HFFc6 (cell line): ENCODE data around the gene TUBA1A. TPM values are rescaled to one million over a fixed set of nuclear protein-coding genes. Genes with fewer than 3 reads are reported as not detected.
A peak's percentile ranks its signal among the peaks of the same experiment; 100 is the strongest.
"Not testable (repeated sequence)": the region's sequence is repeated elsewhere in the genome, so short reads cannot be mapped to it uniquely, and the experiment has no call there.

ENCODE experiments used
- DNase-seq: peaks from one replicate; pipeline ENCODE4 v3.0.0-alpha.2; 2018
- H3K27ac Mint-ChIP-seq: 2 replicates; pipeline ENCODE4 v1.8.0; 2020; ENCODE audit warnings: mild to moderate bottlenecking, mixed read lengths
- H3K27me3 Mint-ChIP-seq: 2 replicates; pipeline ENCODE4 v1.8.0; 2021; ENCODE audit warnings: mild to moderate bottlenecking, moderate library complexity, mixed read lengths; ENCODE audit not compliant: insufficient read depth
- H3K36me3 Mint-ChIP-seq: 2 replicates; pipeline ENCODE4 v1.8.0; 2021; ENCODE audit warnings: low read depth, mixed read lengths
- H3K4me1 Mint-ChIP-seq: 2 replicates; pipeline ENCODE4 v1.8.0; 2020; ENCODE audit warnings: low read depth, mixed read lengths
- H3K4me3 Mint-ChIP-seq: 2 replicates; pipeline ENCODE4 v1.8.0; 2020; ENCODE audit warnings: mild to moderate bottlenecking, moderate library complexity, mixed read lengths
- H3K9me3 Mint-ChIP-seq: 2 replicates; pipeline ENCODE4 v1.8.0; 2020; ENCODE audit warnings: mild to moderate bottlenecking, mixed read lengths
- total RNA-seq, 6 experiments: library from RNA; stranded (reverse); fragmentation: NEBNext Ultra II Directional; extraction: Animal tissue kit (Norgen Biotek cat#: 25700); gene quantifications; 2 replicates in 1 of 6; 3 replicates in 5 of 6; pipeline ENCODE4 v1.2.3, GENCODE V29; 2021
- TF ChIP-seq, protein P1 (sequence below): fragments of 200-600 bp; sonication (generic); IDR thresholded peaks from 2 replicates; pipeline ENCODE4 v1.5.0; 2021; ENCODE audit warnings: antibody characterized with exemption, mild to moderate bottlenecking

TUBA1A gene
- total RNA-seq, 6 experiments from 2014 or later: 227 to 300 (median 257) TPM

DNA sequence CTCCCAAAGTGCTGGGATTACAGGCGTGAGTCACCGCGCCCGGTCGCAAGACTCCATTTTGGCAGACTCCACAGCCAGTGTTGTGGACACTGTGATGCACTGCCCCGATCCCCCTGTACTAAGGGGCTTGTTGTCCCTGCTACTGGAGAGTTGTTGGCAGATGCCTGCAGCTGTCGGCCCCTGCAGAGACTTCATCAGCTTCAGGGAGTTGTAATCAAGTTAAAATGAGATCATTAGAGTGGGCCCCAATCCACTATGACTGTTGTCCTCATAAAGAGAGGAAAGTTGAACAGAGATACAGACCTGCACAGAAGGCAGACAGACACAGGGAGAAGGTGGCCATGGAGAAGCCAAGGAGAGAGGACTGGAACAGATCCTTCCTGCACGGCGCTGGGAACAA lies 23.7 kb upstream of the TUBA1A start:
- Mint-ChIP-seq H3K9me3 (no peaks in the 10 kb centered on the region), H3K4me1 (peaks cover 28% of the 10 kb centered on the region), H3K4me3 (no peak overlapping the region), H3K36me3 (no peaks in the 10 kb centered on the region), H3K27me3 (no peaks in the 10 kb centered on the region), H3K27ac (no peak overlapping the region)
- TF ChIP-seq, protein P1, sequence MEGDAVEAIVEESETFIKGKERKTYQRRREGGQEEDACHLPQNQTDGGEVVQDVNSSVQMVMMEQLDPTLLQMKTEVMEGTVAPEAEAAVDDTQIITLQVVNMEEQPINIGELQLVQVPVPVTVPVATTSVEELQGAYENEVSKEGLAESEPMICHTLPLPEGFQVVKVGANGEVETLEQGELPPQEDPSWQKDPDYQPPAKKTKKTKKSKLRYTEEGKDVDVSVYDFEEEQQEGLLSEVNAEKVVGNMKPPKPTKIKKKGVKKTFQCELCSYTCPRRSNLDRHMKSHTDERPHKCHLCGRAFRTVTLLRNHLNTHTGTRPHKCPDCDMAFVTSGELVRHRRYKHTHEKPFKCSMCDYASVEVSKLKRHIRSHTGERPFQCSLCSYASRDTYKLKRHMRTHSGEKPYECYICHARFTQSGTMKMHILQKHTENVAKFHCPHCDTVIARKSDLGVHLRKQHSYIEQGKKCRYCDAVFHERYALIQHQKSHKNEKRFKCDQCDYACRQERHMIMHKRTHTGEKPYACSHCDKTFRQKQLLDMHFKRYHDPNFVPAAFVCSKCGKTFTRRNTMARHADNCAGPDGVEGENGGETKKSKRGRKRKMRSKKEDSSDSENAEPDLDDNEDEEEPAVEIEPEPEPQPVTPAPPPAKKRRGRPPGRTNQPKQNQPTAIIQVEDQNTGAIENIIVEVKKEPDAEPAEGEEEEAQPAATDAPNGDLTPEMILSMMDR: no peak
- no peak for DNase-seq

DNA sequence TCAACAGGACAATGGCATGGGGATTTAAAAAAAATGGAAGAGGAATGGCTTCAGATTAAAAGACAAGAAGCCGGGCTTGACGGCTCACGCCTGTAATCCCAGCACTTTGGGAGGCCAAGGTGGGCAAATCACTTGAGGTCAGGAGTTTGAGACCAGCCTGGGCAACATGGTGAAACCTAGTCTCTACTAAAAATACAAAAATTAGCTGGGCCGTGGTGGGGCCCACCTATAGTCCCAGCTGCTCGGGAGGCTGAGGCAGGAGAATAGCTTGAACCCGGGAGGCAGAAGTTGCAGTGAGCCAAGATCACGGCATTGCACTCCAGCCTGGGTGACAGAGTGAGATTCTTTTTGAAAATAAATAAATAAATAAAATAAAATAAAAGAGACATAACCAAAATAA lies 21.8 kb upstream of the TUBA1A start:
- DNase-seq, H3K9me3 Mint-ChIP-seq, H3K4me3 Mint-ChIP-seq, H3K36me3 Mint-ChIP-seq, H3K27me3 Mint-ChIP-seq, H3K27ac Mint-ChIP-seq: not testable (repeated sequence)
- peaks cover 28% of the 10 kb centered on the region for H3K4me1 Mint-ChIP-seq

DNA sequence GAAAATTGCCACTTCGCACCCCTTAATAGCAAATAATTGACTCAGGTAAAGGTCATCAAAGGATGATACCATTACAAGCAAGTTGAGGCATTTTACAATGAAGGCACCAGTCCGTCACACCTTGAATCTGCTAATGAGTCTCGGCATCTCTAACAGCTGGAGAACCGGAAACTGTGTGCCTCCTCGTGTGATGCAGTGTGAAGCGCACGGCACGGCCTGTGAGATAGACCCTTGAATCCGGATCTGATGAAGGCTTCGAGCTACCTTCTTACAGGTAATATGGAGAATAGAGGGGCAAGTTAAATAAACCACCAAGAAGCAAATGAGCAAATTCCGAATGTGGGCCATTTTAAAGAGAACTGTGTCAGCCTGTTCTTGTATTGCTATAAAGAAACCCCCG lies 19.8 kb upstream of the TUBA1A start:
- TF ChIP-seq, protein P1: no peak

DNA sequence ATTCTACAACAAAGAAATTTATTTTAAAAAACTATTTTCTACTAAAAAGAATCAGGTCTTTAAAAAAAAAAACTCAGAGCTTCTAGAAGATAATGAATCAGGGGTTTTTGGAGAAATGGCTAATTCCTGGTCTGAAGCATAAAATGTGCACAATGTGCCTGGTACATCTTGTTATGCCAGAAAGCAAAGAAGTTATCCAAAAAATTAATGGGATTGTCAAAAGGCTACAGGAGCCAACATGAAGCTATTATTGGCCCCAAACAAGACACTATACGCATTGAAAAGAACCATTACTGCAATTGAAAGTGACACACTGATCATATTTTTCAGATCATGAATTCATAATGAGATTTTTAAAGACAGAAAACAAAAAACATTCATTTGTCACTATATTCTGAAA lies 19.3 kb upstream of the TUBA1A start:
- Mint-ChIP-seq H3K27ac (no peak overlapping the region), H3K9me3 (no peaks in the 10 kb centered on the region), H3K27me3 (no peaks in the 10 kb centered on the region), H3K36me3 (no peaks in the 10 kb centered on the region), H3K4me1 (peaks cover 7% of the 10 kb centered on the region), H3K4me3 (no peak overlapping the region)
- TF ChIP-seq, protein P1: no peak
- no peak for DNase-seq

More for the DNA sequence above, 19.8 kb upstream of the TUBA1A start:
- Mint-ChIP-seq H3K27me3 (no peaks in the 10 kb centered on the region), H3K27ac (no peak overlapping the region), H3K4me3 (no peak overlapping the region), H3K4me1 (peaks cover 12% of the 10 kb centered on the region), H3K9me3 (no peaks in the 10 kb centered on the region), H3K36me3 (no peaks in the 10 kb centered on the region)
- no peak for DNase-seq

DNA sequence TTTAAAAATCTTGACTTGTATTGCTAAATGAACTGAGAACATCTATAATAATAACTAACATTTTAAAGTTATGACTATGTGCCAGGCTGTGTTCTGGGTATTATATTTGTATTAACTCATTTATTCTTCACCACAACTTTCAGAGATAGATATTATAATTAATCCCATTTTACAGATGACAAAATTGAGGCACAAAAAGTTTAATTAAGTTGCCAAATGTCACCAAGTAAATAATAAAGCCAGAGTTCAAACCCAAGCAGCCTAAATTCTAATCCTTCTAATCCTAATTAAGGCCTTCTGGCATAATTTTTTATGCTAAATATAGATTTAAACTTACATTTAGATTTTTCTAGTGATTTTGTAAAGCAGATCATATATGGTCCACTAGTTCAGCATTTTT lies 17.5 kb upstream of the TUBA1A start:
- no peak overlapping the region for H3K27ac Mint-ChIP-seq
- DNase-seq: no peak
- peaks cover 10% of the 10 kb centered on the region for H3K4me1 Mint-ChIP-seq
- H3K27me3 Mint-ChIP-seq: no peaks in the 10 kb centered on the region; the same call in 1 of the 2 replicates
- TF ChIP-seq, protein P1: no peak
- no peaks in the 10 kb centered on the region for H3K9me3 Mint-ChIP-seq
- H3K36me3 Mint-ChIP-seq: no peaks in the 10 kb centered on the region
- no peak overlapping the region for H3K4me3 Mint-ChIP-seq

DNA sequence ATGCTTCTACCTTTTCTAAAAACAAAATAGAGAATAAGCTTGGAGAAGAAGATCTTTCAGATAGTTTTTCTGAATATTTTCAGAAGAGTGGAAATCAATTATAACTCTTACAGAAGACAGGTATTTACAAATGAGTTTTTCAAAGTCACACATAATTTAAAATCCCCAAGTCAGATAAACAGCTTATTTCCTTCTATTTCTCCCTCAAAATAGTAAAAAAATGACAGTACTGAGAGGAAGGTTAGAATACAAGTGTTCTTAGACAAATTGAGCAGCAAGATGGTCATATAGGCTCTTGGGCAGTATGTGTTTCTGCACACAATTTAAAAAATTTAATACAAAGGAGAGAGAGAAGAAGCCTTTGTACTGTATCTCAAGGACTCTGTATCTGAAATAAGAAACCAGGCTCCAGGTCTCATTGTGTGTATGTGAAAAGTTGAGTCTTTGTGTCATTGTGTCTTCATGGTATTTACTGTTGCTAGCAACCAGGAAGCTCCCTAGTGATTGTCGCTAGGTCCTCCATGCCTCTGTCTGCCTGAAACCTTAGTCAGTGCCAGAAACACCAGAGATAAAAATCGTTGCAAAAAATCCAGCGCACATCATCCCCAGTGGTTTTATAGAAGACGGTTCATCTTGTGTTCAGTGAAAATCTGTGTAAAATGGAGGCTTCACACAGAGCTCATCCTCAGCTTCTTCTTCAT lies 12.9 kb upstream of the TUBA1A start:
- H3K36me3 Mint-ChIP-seq: no peaks in the 10 kb centered on the region
- H3K9me3 Mint-ChIP-seq: no peaks in the 10 kb centered on the region
- peaks cover 37% of the 10 kb centered on the region for H3K4me1 Mint-ChIP-seq
- TF ChIP-seq, protein P1: no peak
- peak overlapping the region; percentile 66 for H3K4me3 Mint-ChIP-seq
- H3K27ac Mint-ChIP-seq: peak overlapping the region; percentile 94
- peaks cover 2% of the 10 kb centered on the region for H3K27me3 Mint-ChIP-seq
- peak; percentile 86 for DNase-seq
